Measurements from ENCODE around the gene TLE1.
"Not testable (repeated sequence)": the region's sequence is repeated elsewhere in the genome, so short reads cannot be mapped to it uniquely, and the experiment has no call there.

The TLE1 gene

DNA sequence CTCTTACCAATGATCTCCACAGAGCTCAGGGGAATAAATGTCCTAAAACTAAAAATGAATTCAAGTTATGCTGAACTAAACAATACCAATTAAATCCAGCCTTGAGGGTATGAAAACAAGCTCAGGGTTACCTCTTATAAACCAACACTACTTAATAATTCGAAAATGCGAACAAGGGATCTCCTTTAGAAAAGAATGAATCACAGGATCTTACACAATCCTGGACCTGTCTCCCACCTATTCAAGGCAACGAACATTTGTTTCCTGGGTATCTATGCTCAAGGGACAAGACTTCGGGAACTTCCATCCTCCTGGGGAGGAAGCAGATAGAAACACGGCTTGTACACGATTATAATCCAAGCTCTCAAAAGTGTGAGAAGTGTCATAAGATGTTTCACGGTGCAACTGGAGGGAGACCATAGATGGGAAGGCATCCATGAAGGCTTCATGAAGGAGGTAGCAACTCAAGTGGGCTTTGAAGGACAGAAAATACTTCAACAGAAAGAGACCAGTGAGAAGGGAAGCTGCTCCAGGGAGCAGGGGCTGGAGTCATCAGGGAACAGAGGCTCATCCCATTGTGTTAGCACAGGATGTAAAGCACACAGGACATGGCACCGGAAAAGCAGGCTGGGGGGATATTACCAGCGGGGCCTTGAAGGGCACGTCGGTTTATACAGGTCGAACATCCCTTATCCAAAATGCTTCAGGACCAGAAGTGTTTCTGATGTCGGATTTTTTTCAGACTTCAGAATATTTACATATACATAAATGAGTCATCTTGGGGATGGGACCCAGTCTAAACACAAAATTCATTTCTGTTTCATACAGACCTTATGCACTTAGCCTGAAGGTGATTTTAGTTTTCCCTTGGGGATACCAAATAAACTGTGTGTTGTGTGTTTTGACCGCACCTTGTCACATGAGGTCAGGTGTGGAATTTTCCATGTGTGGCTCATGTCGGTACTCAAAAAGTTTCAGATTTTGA lies 87.4 kb downstream of the TLE1 start:
- H3K36me3 ChIP-seq (ENCODE audit: control insufficient read depth, insufficient read depth, low read length): peaks cover 5% of the 10 kb centered on the region

DNA sequence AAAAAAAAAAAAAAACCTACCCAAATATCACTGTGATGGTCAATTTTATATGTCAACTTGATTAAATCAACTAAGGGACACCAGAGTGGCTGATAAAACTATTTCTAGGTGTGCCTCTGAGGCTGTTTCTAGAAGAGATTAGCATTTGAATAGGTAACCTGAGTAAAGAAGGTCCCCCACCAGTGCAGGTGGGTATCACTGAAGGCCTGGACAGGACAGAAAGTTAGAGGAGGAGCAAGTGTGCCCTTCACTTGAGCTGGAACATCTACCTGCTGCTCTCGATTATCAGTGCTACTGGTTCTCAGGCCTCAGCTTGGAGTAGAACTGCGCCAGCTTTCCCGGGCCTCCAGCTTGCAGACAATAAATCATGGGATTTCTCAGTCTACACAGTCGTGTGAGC lies 88.7 kb downstream of the TLE1 start:
- Histone ChIP-seq H3K9me3 (ENCODE audit: control insufficient read depth, low read length) (no peaks in the 10 kb centered on the region), H3K36me3 (ENCODE audit: control insufficient read depth, insufficient read depth, low read length) (peaks cover 5% of the 10 kb centered on the region), H3K27ac (ENCODE audit: insufficient read depth, low read depth, low read length, poor library complexity, severe bottlenecking) (no peak overlapping the region), H3K27me3 (ENCODE audit: control insufficient read depth, insufficient read depth, low read length, poor library complexity, severe bottlenecking) (no peaks in the 10 kb centered on the region), H3K4me3 (ENCODE audit: insufficient read depth, low read depth, low read length) (no peak overlapping the region), H3K4me1 (ENCODE audit: control insufficient read depth, insufficient read depth, low read length) (peaks cover 11% of the 10 kb centered on the region)
- WGBS, 2 experiments: 85 to 87% methylated on average over 4 of the region's 4 CpGs

More for the DNA sequence above, 87.4 kb downstream of the TLE1 start:
- Histone ChIP-seq H3K27ac (ENCODE audit: insufficient read depth, low read depth, low read length, poor library complexity, severe bottlenecking) (no peak overlapping the region), H3K27me3 (ENCODE audit: control insufficient read depth, insufficient read depth, low read length, poor library complexity, severe bottlenecking) (no peaks in the 10 kb centered on the region), H3K9me3 (ENCODE audit: control insufficient read depth, low read length) (no peaks in the 10 kb centered on the region), H3K4me3 (ENCODE audit: insufficient read depth, low read depth, low read length) (no peak overlapping the region), H3K4me1 (ENCODE audit: control insufficient read depth, insufficient read depth, low read length) (peaks cover 4% of the 10 kb centered on the region)
- 91 to 93% methylated on average over 15 of the region's 15 CpGs for WGBS, 2 experiments

DNA sequence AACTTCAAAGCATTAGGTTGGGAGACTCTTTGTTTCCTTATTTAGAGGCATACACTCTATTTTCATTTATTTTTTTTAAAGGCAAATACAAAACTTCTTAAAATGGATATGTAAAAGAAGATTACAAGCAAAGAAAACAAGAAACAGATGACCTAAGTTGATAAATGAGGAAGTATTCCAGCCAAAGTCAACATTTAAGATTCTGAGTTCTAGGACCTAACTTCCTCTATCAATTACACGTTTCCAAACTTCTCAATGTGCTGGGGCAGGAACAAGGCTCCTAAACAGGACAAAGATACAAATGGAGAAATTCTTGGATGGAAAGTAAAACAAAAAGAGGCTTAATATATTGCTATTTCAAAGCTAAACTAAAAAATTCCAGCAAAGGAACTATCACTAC lies 89.5 kb downstream of the TLE1 start:
- 82 to 100% methylated on average over 1 of the region's 1 CpG for WGBS, 2 experiments
- Histone ChIP-seq H3K4me1 (ENCODE audit: control insufficient read depth, insufficient read depth, low read length) (peaks cover 11% of the 10 kb centered on the region), H3K36me3 (ENCODE audit: control insufficient read depth, insufficient read depth, low read length) (peaks cover 11% of the 10 kb centered on the region)

DNA sequence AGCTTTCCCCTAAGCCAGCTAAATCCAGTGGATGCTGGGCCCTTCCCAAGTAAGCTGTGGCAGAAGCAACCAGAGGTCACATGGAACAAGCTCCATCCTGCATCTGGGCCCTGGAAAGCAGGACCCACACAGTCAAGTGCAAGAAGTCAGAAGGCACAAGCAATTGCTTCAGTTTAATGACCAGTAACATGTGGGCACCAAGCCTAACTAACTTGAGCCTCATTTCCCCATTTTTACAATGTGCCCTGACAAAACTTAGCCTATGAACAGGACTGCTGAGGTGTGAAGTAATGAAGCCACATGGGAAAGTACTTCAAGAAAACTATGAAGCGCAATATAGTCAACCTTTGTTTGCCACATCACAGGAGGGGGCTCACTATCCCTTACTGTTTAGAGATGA lies 90.5 kb downstream of the TLE1 start:
- WGBS, 2 experiments: 87 to 100% methylated on average over 1 of the region's 1 CpG

More for the DNA sequence above, 89.5 kb downstream of the TLE1 start:
- Histone ChIP-seq H3K9me3 (ENCODE audit: control insufficient read depth, low read length) (no peaks in the 10 kb centered on the region), H3K27ac (ENCODE audit: insufficient read depth, low read depth, low read length, poor library complexity, severe bottlenecking) (no peak overlapping the region), H3K4me3 (ENCODE audit: insufficient read depth, low read depth, low read length) (no peak overlapping the region), H3K27me3 (ENCODE audit: control insufficient read depth, insufficient read depth, low read length, poor library complexity, severe bottlenecking) (no peaks in the 10 kb centered on the region)

DNA sequence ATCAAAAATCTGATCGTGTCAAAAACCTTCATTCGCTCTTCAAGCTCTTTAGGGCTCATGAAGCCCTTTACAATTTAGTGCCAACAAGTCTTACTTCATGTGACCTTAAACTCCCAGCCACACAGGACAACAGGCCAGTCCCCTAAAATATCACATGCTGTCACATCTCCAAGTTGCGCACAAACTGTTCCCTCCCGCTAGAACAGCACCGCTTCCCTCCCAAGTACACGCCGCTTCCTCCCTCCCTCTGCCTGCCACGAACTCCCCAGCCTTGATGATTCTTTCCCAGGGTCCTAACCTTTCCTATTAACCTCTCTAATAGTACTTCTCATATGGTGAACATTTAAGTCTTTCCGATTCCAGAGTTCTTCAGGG lies 91.2 kb downstream of the TLE1 start:
- no peaks in the 10 kb centered on the region for H3K9me3 ChIP-seq (ENCODE audit: control insufficient read depth, low read length)
- peaks cover 5% of the 10 kb centered on the region for H3K36me3 ChIP-seq (ENCODE audit: control insufficient read depth, insufficient read depth, low read length)
- H3K4me1 ChIP-seq (ENCODE audit: control insufficient read depth, insufficient read depth, low read length): peaks cover 7% of the 10 kb centered on the region
- H3K4me3 ChIP-seq (ENCODE audit: insufficient read depth, low read depth, low read length): no peak overlapping the region
- 85 to 90% methylated on average over 9 of the region's 9 CpGs for WGBS, 2 experiments
- H3K27ac ChIP-seq (ENCODE audit: insufficient read depth, low read depth, low read length, poor library complexity, severe bottlenecking): no peak overlapping the region
- H3K27me3 ChIP-seq (ENCODE audit: control insufficient read depth, insufficient read depth, low read length, poor library complexity, severe bottlenecking): no peaks in the 10 kb centered on the region

More for the DNA sequence above, 90.5 kb downstream of the TLE1 start:
- Histone ChIP-seq H3K27me3 (ENCODE audit: control insufficient read depth, insufficient read depth, low read length, poor library complexity, severe bottlenecking) (no peaks in the 10 kb centered on the region), H3K36me3 (ENCODE audit: control insufficient read depth, insufficient read depth, low read length) (peaks cover 7% of the 10 kb centered on the region), H3K9me3 (ENCODE audit: control insufficient read depth, low read length) (no peaks in the 10 kb centered on the region), H3K27ac (ENCODE audit: insufficient read depth, low read depth, low read length, poor library complexity, severe bottlenecking) (no peak overlapping the region), H3K4me3 (ENCODE audit: insufficient read depth, low read depth, low read length) (no peak overlapping the region), H3K4me1 (ENCODE audit: control insufficient read depth, insufficient read depth, low read length) (peaks cover 7% of the 10 kb centered on the region)

DNA sequence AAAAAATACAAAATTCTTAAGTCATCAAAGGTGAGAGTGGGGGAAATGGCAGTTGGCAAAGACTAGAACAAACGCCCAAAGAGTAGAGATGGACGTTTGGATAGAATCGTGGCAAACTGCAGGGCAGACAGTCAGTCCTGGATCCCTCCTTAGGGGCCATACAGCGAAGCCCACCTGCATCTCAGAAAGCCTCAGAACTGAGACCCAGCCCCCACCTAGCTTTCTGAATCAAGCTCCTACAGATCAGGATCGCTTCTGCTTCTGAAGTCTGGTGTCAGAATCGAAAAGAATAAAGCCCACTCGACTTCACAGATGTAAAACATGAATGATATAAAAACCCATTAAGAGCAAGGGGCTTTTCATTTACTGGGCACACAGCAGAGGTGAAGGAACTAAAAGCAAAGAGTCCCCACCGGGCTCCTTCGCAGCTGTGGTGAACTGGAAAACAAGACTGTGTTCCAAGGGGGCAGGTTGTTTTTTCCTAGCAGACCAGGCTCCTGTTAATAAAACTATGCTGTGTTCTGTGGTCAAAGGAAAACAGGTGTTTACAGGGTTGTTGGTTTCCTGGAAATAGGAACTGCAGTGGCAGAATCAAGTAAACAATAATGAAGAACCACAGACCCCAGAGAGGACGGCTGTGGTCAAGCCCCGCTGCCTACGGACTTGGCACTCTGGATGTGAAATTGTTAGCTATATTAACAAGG lies 91.8 kb downstream of the TLE1 start:
- WGBS, 2 experiments: 79% methylated on average over 12 of the region's 12 CpGs
- Histone ChIP-seq H3K27ac (ENCODE audit: insufficient read depth, low read depth, low read length, poor library complexity, severe bottlenecking) (no peak overlapping the region), H3K36me3 (ENCODE audit: control insufficient read depth, insufficient read depth, low read length) (peaks cover 5% of the 10 kb centered on the region)

DNA sequence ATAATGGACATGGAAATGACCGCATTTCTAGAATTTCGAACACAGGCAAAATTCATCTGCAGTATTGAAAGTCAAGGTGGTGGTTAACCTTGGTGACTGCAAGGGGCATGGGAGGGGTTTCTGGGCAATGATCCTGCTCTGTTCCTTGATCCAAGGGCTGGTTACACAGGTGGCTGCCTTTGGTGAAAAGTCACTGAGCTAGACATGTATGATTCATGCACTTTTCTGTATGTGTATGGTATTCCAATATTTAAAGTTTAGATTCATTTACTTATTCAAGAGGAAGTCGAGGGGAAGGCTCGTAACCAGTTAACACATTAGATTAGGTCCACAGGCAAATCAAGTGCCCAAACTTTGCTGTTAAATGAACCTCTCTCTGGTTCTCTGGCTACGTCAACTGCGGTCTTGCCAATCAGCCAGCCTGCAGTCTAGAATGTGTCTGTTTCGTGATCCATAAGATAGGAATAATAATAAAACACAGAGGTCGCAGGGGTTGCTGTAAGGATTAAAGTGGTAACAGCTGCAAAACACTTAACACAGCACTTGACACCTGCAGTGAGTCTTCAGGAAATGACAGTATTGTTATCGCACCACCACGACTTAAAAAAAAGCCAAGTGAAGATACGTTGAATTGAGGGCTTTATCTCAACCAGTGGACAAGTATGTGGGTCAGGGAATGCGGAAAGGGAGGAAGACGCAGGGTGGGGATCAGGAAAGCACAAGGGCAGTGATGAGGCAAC lies 92.5 kb downstream of the TLE1 start:
- Histone ChIP-seq H3K36me3 (ENCODE audit: control insufficient read depth, insufficient read depth, low read length) (peaks cover 12% of the 10 kb centered on the region), H3K4me1 (ENCODE audit: control insufficient read depth, insufficient read depth, low read length) (peaks cover 7% of the 10 kb centered on the region), H3K9me3 (ENCODE audit: control insufficient read depth, low read length) (no peaks in the 10 kb centered on the region), H3K4me3 (ENCODE audit: insufficient read depth, low read depth, low read length) (no peak overlapping the region), H3K27ac (ENCODE audit: insufficient read depth, low read depth, low read length, poor library complexity, severe bottlenecking) (no peak overlapping the region), H3K27me3 (ENCODE audit: control insufficient read depth, insufficient read depth, low read length, poor library complexity, severe bottlenecking) (no peaks in the 10 kb centered on the region)
- 57 to 66% methylated on average over 13 of the region's 13 CpGs for WGBS, 2 experiments

More for the DNA sequence above, 91.8 kb downstream of the TLE1 start:
- no peaks in the 10 kb centered on the region for H3K27me3 ChIP-seq (ENCODE audit: control insufficient read depth, insufficient read depth, low read length, poor library complexity, severe bottlenecking)
- peaks cover 7% of the 10 kb centered on the region for H3K4me1 ChIP-seq (ENCODE audit: control insufficient read depth, insufficient read depth, low read length)
- H3K9me3 ChIP-seq (ENCODE audit: control insufficient read depth, low read length): no peaks in the 10 kb centered on the region
- no peak overlapping the region for H3K4me3 ChIP-seq (ENCODE audit: insufficient read depth, low read depth, low read length)

DNA sequence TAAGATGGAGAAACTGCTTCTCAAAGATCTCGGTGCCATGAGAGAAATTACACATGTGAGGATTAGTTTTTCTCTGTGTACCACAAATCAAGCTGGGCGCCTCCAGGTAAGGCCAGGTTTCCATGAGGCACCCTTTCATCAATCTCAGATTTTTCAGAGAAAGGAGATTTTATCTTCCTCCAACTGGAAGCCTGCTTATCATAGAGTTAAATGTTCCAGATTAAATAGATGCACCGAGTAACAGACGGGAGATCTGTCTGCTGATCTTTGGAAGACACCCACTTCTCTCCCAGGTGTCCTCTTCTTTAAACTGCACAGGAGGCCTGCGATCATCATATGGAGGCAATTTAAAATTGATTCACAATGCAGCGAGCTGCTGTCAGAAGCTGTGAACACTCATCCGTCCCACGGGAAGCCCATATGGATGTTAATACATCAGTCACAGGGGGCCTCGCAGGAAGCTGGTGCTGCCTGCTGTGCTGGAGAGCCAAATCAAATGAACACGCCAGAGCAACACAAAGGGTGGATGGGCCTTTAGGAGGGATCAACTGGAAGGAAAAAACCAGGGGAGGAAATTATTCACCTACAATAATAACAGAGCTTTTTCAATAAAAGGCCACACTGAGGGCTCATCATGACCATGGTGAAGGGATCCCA lies 93.3 kb downstream of the TLE1 start:
- H3K27ac ChIP-seq (ENCODE audit: insufficient read depth, low read depth, low read length, poor library complexity, severe bottlenecking): no peak overlapping the region
- H3K4me1 ChIP-seq (ENCODE audit: control insufficient read depth, insufficient read depth, low read length): peaks cover 7% of the 10 kb centered on the region
- peaks cover 12% of the 10 kb centered on the region for H3K36me3 ChIP-seq (ENCODE audit: control insufficient read depth, insufficient read depth, low read length)
- no peaks in the 10 kb centered on the region for H3K9me3 ChIP-seq (ENCODE audit: control insufficient read depth, low read length)
- H3K27me3 ChIP-seq (ENCODE audit: control insufficient read depth, insufficient read depth, low read length, poor library complexity, severe bottlenecking): no peaks in the 10 kb centered on the region
- H3K4me3 ChIP-seq (ENCODE audit: insufficient read depth, low read depth, low read length): no peak overlapping the region
- 25 to 28% methylated on average over 10 of the region's 10 CpGs for WGBS, 2 experiments

DNA sequence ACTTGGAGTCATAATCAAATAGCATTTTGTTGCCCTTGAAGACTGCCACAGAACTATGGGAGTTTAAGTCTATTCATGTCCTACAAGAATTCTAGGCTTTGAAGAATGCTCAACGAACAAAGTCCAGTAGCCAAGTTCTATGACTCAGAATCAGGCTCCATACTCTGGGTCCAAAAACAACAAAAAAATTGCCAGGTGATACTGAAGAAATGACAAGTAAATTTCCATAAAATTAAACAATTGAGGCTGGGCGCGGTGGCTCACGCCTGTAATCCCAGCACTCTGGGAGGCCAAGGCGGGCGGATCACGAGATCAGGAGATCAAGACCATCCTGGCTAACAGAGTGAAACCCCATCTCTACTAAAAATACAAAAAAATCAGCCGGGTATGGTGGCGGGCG lies 94.1 kb downstream of the TLE1 start:
- WGBS, 2 experiments: 90 to 91% methylated on average over 7 to 10 of the region's 10 CpGs
- H3K27me3 ChIP-seq (ENCODE audit: control insufficient read depth, insufficient read depth, low read length, poor library complexity, severe bottlenecking); H3K4me3 ChIP-seq (ENCODE audit: insufficient read depth, low read depth, low read length); H3K4me1 ChIP-seq (ENCODE audit: control insufficient read depth, insufficient read depth, low read length); H3K27ac ChIP-seq (ENCODE audit: insufficient read depth, low read depth, low read length, poor library complexity, severe bottlenecking); H3K9me3 ChIP-seq (ENCODE audit: control insufficient read depth, low read length): not testable (repeated sequence)
- peaks cover 19% of the 10 kb centered on the region for H3K36me3 ChIP-seq (ENCODE audit: control insufficient read depth, insufficient read depth, low read length)
